BE2C (cell line): Measurements from ENCODE around the gene WAPL.

Experiments used
- DNase-seq: peaks from one replicate; pipeline ENCODE4 v3.0.0-alpha.2; 2020
- H3K27me3 ChIP-seq: fragments of 250-450 bp; sonication (Bioruptor Pico); 2 replicates; pipeline ENCODE4 v1.5.1; 2020; ENCODE audit warnings: mild to moderate bottlenecking
- H3K36me3 ChIP-seq: fragments of 250-450 bp; sonication (Bioruptor Pico); 2 replicates; pipeline ENCODE4 v1.5.1; 2020; ENCODE audit warnings: mild to moderate bottlenecking
- H3K4me1 ChIP-seq: fragments of 250-450 bp; sonication (Bioruptor Pico); 2 replicates; pipeline ENCODE4 v1.5.1; 2020
- H3K4me3 ChIP-seq: 2 replicates; pipeline ENCODE4 v1.5.1; 2011; ENCODE audit warnings: low read depth, low read length
- H3K9me3 ChIP-seq: fragments of 250-450 bp; sonication (Bioruptor Pico); 2 replicates; pipeline ENCODE4 v1.5.1; 2020
- TF ChIP-seq, protein P1 (sequence below): IDR thresholded peaks from 2 replicates; pipeline ENCODE4 v1.5.1; 2012; ENCODE audit warnings: mild to moderate bottlenecking, low read depth, low read length

WAPL gene

DNA sequence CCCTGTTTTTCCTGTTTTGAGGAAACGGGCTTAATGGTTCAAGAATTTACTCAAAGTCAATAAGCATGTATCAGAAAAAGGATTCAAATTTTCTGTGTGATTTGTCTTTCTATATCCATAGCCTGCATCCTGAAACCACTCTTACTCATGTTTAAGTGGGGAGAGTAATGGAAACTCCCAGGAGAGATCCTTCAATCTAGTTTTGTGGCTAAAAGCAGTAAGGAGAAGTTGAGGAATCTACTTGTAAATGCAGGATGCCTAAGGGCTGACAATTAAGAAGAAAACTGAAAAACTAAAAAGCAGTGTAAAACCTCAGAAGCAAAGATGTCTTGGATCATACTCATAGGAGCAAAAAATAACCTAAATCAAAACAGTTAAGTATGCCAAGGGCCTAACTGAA is 86.9 kb downstream of the WAPL start:
- Histone ChIP-seq H3K9me3 (no peaks in the 10 kb centered on the region), H3K4me3 (no peak overlapping the region), H3K36me3 (peaks cover 27% of the 10 kb centered on the region), H3K4me1 (no peaks in the 10 kb centered on the region), H3K27me3 (no peaks in the 10 kb centered on the region)
- TF ChIP-seq, protein P1, sequence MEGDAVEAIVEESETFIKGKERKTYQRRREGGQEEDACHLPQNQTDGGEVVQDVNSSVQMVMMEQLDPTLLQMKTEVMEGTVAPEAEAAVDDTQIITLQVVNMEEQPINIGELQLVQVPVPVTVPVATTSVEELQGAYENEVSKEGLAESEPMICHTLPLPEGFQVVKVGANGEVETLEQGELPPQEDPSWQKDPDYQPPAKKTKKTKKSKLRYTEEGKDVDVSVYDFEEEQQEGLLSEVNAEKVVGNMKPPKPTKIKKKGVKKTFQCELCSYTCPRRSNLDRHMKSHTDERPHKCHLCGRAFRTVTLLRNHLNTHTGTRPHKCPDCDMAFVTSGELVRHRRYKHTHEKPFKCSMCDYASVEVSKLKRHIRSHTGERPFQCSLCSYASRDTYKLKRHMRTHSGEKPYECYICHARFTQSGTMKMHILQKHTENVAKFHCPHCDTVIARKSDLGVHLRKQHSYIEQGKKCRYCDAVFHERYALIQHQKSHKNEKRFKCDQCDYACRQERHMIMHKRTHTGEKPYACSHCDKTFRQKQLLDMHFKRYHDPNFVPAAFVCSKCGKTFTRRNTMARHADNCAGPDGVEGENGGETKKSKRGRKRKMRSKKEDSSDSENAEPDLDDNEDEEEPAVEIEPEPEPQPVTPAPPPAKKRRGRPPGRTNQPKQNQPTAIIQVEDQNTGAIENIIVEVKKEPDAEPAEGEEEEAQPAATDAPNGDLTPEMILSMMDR, result no peak
- DNase-seq, result no peak

DNA sequence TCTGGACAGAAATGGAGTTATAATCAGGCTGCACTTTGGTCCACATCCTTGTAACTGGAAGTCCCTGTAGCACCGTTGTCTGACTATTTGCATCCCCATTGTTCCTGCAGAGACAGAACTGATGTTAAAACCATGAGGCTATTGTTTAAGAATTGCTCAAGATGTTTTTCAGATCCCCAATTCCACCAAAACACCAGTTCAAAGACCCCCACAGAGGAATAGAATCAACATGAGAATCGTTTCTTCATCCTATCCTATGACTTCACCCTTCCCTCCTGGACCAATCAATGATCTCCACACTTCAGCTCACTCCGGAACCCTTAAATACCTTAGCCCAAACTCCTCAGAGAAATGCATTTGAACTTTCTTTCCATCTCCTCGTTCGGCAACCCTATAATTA is 97.9 kb downstream of the WAPL start:
- Histone ChIP-seq H3K27me3 (no peaks in the 10 kb centered on the region), H3K9me3 (no peaks in the 10 kb centered on the region), H3K36me3 (no peaks in the 10 kb centered on the region), H3K4me3 (no peak overlapping the region), H3K4me1 (no peaks in the 10 kb centered on the region)
- TF ChIP-seq, protein P1, result no peak
- no peak for DNase-seq

DNA sequence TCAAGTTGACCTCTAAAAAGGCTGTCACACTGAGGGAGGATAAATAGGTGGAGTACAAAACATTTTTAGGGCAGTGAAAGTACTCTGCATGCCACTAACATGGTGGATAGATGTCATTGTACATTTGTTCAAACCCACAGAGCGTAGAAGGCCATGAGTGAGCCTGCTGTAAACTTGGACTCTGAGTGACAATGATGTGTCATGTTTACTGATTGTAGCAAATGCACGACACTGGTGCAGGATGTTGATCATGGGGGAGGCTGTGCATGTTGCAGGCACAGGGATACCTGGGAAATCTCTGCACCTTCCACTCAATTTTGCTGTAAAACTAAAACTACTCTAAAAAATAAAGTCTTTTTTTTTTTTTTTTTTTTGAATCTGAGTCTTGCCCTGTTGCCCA is 102.5 kb downstream of the WAPL start:
- TF ChIP-seq, protein P1, result no peak
- no peaks in the 10 kb centered on the region for H3K4me1 ChIP-seq
- no peak for DNase-seq
- H3K36me3 ChIP-seq, result no peaks in the 10 kb centered on the region
- no peaks in the 10 kb centered on the region for H3K9me3 ChIP-seq
- H3K27me3 ChIP-seq, result peaks cover 4% of the 10 kb centered on the region; the same call in 1 of the 2 replicates
- no peak overlapping the region for H3K4me3 ChIP-seq

DNA sequence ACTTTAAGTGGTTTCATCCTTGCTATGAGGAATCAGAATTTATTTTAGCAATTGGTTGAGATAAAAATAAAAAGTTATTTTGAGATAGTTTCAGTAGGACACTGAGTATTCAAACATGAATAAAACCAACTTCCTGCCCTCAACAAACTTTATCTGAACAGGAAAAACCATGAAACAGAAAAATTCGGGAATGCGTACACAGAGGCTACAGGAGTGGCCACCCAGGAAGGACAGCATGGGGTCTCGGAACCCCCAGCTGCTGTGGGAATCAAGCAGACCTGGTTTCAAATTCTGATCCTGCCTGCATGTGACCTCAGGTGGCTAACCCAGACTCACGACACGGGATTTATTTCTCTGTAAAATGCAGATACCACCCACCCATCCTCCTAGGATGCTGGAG is 106.0 kb downstream of the WAPL start:
- Histone ChIP-seq H3K27me3 (peaks cover 4% of the 10 kb centered on the region; the same call in 1 of the 2 replicates), H3K4me1 (no peaks in the 10 kb centered on the region), H3K36me3 (no peaks in the 10 kb centered on the region), H3K9me3 (no peaks in the 10 kb centered on the region), H3K4me3 (no peak overlapping the region)
- no peak for DNase-seq
- TF ChIP-seq, protein P1, result no peak

DNA sequence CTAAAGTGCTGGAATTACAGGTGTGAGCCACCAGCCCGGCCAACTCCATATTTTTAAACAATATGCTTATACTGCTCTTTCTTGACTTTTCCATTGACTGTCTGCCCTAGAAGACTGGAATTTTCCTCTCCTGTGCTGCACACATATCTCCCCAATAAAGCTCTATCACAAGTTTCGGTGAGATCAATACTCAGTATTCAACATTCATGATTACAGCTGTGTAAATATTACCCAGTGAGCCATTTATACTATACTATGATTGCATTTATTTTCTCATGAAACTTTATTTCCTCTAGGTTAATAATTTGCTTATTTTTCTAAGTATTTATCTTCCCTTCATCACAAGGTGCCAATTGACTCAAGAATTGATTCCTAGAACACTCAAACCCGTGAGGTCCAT is 106.5 kb downstream of the WAPL start:
- DNase-seq, result no peak
- Histone ChIP-seq H3K4me1 (no peaks in the 10 kb centered on the region), H3K9me3 (no peaks in the 10 kb centered on the region), H3K36me3 (no peaks in the 10 kb centered on the region), H3K27me3 (peaks cover 4% of the 10 kb centered on the region; the same call in 1 of the 2 replicates), H3K4me3 (no peak overlapping the region)
- TF ChIP-seq, protein P1, result no peak

DNA sequence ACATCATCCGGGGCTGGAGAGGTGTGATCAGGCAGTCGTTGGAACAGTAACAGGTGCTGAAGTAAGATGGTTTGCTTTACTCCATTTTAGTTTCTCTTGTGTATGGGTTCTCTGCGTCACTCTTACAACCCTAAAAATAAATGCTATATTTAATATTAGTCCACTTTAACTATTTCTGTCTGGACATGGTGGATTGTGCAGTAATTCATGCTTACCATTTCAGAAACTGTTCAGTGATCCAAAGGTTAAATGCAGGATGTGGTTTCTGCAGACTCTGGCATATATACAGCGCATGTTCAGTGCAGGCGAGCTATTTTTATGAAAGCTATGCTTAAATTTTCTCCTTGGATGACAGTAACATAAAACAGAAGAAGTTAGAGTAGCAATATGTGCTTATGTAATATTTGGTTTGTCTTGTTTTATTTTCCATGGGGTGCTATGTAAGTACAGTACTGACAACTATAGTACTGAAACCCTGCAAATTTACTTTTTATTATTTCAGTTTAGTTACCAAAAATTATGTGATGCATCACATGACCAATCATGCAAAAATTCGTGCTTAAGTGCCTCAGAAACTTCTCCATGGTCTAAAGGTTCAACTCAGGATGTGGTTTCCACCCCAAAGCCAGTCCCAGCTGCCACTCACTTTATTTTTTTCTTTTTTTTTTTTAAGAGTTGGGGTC is 108.4 kb downstream of the WAPL start:
- Histone ChIP-seq H3K36me3 (no peaks in the 10 kb centered on the region), H3K4me3 (no peak overlapping the region), H3K9me3 (no peaks in the 10 kb centered on the region), H3K27me3 (peaks cover 4% of the 10 kb centered on the region; the same call in 1 of the 2 replicates), H3K4me1 (no peaks in the 10 kb centered on the region)
- DNase-seq, result no peak
- TF ChIP-seq, protein P1, result no peak
